Measurements from ENCODE around the gene KIRREL1.

The KIRREL1 gene

DNA sequence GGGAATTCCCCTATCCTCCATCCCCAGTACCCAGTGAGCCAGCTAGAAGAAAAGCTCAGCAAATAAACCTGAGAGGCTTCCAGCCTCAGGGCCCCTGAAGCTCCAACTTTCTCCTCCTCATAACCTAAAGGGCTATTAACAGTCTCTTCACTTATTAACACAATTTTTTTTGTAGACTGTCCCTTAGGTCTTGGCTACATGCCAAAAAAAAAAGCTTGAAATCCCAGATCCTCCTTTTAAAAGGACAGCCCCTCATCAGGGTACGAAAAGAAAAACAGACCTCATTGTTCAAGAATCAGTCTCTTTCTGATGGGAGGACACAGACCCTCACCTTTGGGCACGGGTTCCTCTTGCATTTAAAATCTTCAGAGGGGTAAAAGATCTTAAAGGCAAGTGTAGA is 114.5 kb downstream of the KIRREL1 start:
- no peak overlapping the region for H3K4me3 ChIP-seq (replicated peaks; ENCODE audit: low read depth, low read length)
- no peak for DNase-seq (ENCODE audit: extremely low read depth, insufficient read length)
- H3K36me3 ChIP-seq (ENCODE audit: control insufficient read depth, insufficient read depth, low read length) = no peaks in the 10 kb centered on the region
- no peaks in the 10 kb centered on the region; the same call in none of the 2 replicates for H3K27me3 ChIP-seq (replicated peaks; ENCODE audit: control insufficient read depth, insufficient read depth, low read length)
- TF ChIP-seq, protein P1, sequence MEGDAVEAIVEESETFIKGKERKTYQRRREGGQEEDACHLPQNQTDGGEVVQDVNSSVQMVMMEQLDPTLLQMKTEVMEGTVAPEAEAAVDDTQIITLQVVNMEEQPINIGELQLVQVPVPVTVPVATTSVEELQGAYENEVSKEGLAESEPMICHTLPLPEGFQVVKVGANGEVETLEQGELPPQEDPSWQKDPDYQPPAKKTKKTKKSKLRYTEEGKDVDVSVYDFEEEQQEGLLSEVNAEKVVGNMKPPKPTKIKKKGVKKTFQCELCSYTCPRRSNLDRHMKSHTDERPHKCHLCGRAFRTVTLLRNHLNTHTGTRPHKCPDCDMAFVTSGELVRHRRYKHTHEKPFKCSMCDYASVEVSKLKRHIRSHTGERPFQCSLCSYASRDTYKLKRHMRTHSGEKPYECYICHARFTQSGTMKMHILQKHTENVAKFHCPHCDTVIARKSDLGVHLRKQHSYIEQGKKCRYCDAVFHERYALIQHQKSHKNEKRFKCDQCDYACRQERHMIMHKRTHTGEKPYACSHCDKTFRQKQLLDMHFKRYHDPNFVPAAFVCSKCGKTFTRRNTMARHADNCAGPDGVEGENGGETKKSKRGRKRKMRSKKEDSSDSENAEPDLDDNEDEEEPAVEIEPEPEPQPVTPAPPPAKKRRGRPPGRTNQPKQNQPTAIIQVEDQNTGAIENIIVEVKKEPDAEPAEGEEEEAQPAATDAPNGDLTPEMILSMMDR (IDR thresholded peaks at IDR 0.05; ENCODE audit: insufficient read depth, low read length, poor library complexity, severe bottlenecking) = no peak

DNA sequence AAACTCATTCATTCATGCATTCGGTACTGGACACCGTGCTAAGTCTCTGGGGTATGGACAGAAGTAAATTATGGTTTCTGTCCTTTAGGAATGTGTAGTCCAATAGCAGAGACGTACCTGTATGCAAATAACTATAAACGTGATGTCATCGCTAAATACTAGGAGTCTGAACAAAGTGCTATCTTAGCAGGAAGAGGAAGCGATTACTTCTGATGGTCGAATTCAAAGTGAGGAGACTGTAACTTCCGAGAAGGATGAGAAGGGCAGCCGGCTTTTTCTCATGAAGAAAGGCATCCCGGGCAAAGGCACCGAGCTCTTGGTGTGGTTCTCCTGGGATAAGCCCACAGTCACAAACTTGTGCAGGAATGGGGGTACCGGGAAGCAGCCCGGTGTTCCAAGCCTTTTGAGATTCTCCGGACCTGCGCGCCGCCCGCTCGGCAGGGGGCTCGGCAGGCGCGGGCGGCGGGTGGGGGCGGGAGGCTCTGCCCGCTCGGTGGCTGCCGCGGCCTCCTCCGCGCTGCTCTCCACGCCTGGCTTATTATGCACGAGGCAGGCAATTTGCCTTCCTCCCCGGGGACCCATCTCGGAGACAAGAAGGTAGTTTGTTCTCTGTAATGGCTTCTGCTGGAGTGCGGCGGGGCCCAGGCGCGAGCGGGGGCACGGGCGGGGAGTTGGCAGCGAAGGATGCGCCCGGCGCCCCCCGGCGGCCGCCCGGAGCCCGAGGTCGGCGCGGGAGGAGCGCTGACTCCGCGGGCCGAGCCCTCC is 119.7 kb downstream of the KIRREL1 start:
- TF ChIP-seq, protein P1 (IDR thresholded peaks at IDR 0.05; ENCODE audit: insufficient read depth, low read length, poor library complexity, severe bottlenecking) = no peak
- H3K4me3 ChIP-seq (replicated peaks; ENCODE audit: low read depth, low read length) = no peak overlapping the region
- no peaks in the 10 kb centered on the region for H3K36me3 ChIP-seq (ENCODE audit: control insufficient read depth, insufficient read depth, low read length)
- peak; percentile 17 for DNase-seq (ENCODE audit: extremely low read depth, insufficient read length)
- no peaks in the 10 kb centered on the region; the same call in none of the 2 replicates for H3K27me3 ChIP-seq (replicated peaks; ENCODE audit: control insufficient read depth, insufficient read depth, low read length)

DNA sequence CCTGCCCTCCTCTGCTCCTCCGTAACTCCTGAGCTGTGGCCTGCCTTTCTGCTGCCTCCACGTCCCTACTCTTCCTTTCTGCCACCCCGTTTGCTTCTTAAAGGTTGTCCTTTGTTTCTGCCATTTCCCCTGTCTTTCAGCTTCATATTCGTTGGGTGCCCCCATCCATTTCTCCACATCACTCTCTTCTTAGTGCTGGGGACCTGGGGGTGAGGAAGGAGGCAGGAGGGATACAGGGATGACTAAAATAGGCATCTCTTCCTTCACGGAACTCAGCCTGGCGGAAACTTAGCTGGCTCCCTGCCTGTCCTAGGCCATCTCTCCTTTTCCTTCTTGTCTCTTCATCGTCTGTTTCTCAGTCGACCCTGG is 120.3 kb downstream of the KIRREL1 start:
- H3K27me3 ChIP-seq (replicated peaks; ENCODE audit: control insufficient read depth, insufficient read depth, low read length) = no peaks in the 10 kb centered on the region; the same call in none of the 2 replicates
- H3K4me3 ChIP-seq (replicated peaks; ENCODE audit: low read depth, low read length) = no peak overlapping the region
- TF ChIP-seq, protein P1 (IDR thresholded peaks at IDR 0.05; ENCODE audit: insufficient read depth, low read length, poor library complexity, severe bottlenecking) = no peak
- H3K36me3 ChIP-seq (ENCODE audit: control insufficient read depth, insufficient read depth, low read length) = no peaks in the 10 kb centered on the region
- no peak for DNase-seq (ENCODE audit: extremely low read depth, insufficient read length)

DNA sequence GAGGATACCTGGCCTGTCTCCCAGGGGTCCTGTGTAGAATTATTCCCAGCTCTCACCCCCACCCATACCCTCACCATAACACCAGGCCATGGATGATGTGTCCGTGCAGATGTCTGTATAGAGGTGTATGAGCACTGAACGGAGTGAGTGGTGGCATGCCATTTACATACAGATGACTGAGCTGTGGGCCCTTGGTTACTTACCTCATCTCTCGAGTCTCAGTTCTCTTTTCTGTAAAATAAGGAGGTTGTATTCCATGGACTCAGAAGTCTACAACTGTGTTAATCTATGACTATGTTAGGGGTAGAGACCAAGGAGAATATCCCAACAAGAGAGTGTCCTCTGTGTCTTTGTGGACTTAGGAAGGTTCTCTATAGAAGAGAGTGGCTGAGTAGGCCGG is 121.7 kb downstream of the KIRREL1 start:
- DNase-seq (ENCODE audit: extremely low read depth, insufficient read length) = no peak
- TF ChIP-seq, protein P1 (IDR thresholded peaks at IDR 0.05; ENCODE audit: insufficient read depth, low read length, poor library complexity, severe bottlenecking) = no peak
- no peaks in the 10 kb centered on the region for H3K36me3 ChIP-seq (ENCODE audit: control insufficient read depth, insufficient read depth, low read length)
- H3K4me3 ChIP-seq (replicated peaks; ENCODE audit: low read depth, low read length) = no peak overlapping the region
- H3K27me3 ChIP-seq (replicated peaks; ENCODE audit: control insufficient read depth, insufficient read depth, low read length) = peaks cover 2% of the 10 kb centered on the region

DNA sequence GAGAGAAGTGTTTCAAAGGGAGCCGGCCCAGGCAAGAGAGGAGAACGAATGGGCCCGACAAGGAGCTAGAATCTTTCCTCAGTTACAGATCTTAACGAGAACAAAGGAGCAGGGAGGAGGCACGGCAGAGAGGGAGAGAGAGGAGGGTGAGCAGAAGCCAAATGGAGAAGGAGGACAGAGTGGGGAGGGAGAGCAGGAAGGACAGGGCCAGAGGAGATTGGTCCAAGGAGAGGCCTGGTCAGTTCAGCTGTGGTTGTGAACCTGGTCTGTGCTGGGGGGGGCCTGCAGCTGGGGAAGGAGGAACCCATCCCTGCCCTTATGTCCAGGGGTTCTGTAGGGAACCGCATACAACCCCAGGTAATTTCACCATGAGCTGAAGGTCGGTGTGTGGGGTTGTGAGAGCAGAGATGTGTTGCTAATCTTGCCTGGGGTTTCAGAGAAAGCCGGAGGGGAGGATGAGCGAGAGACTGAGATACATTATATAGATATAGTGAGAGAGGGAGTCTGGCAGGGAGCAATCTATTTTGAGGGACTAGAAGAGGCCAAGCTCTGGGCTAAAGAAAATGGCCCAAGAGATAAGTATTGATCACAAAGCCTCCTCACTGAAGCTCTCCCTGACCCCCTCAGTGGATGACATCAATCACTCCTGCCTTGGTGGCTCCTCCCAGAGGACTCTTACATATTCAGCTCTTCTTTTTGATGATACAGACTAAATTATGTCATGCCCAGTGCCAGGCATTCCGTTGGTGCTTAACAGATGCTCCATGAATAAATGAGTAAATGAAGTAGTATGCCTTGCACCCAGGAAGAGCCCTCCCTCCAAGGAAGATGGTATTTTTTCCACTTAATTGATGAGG is 123.1 kb downstream of the KIRREL1 start:
- Histone ChIP-seq H3K36me3 (ENCODE audit: control insufficient read depth, insufficient read depth, low read length) (no peaks in the 10 kb centered on the region), H3K4me3 (replicated peaks; ENCODE audit: low read depth, low read length) (no peak overlapping the region), H3K27me3 (replicated peaks; ENCODE audit: control insufficient read depth, insufficient read depth, low read length) (peaks cover 2% of the 10 kb centered on the region)
- TF ChIP-seq, protein P1 (IDR thresholded peaks at IDR 0.05; ENCODE audit: insufficient read depth, low read length, poor library complexity, severe bottlenecking) = no peak
- no peak for DNase-seq (ENCODE audit: extremely low read depth, insufficient read length)
